ENCODE results near the gene KLHL6.

DNA sequence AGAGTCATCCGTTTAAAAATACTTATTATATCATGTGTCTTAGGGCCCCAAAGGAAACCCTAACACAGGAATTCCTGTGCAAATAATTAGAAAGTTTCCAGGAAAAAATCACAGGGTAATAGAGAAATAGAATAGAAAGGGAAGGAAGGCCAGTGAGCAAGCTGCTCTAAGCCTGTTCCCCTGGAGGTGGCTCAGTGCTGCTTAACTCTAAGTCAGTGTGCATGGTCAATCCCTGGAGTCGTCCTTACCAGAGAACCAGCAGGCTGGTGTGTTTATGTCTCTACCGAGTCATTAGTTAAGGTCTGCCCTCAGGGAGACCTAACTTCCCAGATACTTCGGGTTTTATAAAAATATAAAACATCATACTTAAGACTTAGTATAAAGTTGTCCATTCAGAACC lies 106.1 kb downstream of the KLHL6 start:
- TF ChIP-seq TAF1 (IDR thresholded peaks at IDR 0.05; ENCODE audit: borderline replicate concordance, insufficient read depth, low read length) (no peak), FOXP2 (optimal IDR thresholded peaks at IDR 0.05; ENCODE audit: borderline replicate concordance, extremely low read depth, extremely low read length, insufficient read depth) (no peak), POLR2AphosphoS5 (IDR thresholded peaks at IDR 0.05; ENCODE audit: low read depth, low read length) (no peak), SIN3A (IDR thresholded peaks at IDR 0.05; ENCODE audit: borderline replicate concordance, insufficient read depth, low read length) (no peak)
- TF ChIP-seq, protein P1, sequence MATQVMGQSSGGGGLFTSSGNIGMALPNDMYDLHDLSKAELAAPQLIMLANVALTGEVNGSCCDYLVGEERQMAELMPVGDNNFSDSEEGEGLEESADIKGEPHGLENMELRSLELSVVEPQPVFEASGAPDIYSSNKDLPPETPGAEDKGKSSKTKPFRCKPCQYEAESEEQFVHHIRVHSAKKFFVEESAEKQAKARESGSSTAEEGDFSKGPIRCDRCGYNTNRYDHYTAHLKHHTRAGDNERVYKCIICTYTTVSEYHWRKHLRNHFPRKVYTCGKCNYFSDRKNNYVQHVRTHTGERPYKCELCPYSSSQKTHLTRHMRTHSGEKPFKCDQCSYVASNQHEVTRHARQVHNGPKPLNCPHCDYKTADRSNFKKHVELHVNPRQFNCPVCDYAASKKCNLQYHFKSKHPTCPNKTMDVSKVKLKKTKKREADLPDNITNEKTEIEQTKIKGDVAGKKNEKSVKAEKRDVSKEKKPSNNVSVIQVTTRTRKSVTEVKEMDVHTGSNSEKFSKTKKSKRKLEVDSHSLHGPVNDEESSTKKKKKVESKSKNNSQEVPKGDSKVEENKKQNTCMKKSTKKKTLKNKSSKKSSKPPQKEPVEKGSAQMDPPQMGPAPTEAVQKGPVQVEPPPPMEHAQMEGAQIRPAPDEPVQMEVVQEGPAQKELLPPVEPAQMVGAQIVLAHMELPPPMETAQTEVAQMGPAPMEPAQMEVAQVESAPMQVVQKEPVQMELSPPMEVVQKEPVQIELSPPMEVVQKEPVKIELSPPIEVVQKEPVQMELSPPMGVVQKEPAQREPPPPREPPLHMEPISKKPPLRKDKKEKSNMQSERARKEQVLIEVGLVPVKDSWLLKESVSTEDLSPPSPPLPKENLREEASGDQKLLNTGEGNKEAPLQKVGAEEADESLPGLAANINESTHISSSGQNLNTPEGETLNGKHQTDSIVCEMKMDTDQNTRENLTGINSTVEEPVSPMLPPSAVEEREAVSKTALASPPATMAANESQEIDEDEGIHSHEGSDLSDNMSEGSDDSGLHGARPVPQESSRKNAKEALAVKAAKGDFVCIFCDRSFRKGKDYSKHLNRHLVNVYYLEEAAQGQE (IDR thresholded peaks at IDR 0.05; ENCODE audit: insufficient read depth in 1 of 2, low read depth in 2 of 2, low read length in 2 of 2): no peak
